Stimulated activated CD4-positive, alpha-beta T cell treated with anti-CD3 and anti-CD28 coated beads, TNF-alpha, amount 100 ng/mL, for 48 hours (primary cell): Measurements from ENCODE around the gene STRA8.

Experiments
- DNase-seq, 3 donors: peaks; one replicate each; pipeline ENCODE4 v3.0.0-alpha.2; 2020; ENCODE audit warnings: low read depth in 3 of 3

STRA8 gene, protein sequence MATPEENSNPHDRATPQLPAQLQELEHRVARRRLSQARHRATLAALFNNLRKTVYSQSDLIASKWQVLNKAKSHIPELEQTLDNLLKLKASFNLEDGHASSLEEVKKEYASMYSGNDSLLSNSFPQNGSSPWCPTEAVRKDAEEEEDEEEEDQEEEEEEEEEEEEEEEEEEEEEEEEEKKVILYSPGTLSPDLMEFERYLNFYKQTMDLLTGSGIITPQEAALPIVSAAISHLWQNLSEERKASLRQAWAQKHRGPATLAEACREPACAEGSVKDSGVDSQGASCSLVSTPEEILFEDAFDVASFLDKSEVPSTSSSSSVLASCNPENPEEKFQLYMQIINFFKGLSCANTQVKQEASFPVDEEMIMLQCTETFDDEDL

DNA sequence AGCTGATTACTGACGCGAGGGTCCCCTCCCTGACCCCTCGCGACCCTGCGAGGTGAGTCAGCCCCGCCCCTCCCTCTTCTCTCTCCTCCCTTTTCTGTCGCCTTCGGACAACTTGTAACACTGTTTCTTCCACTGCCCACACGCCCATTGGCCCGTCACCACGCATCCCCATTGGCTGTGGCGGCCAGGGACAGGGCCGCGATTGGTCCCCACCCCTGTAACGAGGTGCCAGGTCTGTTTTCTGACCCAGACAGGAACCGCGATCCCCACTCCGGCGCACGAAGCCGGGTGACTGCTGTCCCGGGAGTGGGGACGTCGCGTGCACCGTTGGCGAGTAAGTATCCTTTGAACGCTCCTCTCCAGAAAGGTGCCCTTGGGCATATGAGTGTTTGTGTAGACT lies at the start of gene STRA8:
STRA8 (plus strand) TSS at position 269 of the 400 bp plus-strand sequence. CDS start 6,687 bp downstream, outside the sequence.
- DNase-seq = no peak

DNA sequence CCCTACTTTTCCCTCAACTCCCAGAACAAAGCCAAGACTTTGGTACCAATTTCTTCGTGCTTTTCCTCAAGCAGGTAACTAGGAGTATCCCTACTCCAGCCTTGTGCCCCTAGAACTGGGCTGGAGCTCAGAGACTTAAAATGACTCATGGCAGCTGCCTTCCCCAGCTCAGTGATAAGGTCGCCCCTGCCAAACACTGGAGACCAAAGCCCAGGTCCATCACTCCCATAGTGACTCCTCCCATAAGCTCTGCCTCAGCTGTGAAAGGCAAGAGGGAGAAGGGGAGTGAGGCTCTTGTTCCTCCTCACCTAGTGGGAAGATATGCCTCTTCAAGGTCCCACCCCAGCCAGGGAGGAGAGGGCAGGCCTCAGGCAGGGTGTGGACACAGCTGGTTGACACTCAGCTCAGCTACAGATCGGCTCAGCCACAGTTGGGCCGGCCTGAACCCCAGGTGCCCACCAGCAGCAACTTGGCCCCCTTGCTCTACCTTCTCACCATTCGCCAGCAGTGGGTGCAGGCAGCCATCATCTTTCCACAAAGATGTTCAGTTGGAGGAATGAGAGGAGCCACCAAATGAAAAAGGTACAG lies 49.3 kb upstream of the STRA8 start:
- no peak for DNase-seq

DNA sequence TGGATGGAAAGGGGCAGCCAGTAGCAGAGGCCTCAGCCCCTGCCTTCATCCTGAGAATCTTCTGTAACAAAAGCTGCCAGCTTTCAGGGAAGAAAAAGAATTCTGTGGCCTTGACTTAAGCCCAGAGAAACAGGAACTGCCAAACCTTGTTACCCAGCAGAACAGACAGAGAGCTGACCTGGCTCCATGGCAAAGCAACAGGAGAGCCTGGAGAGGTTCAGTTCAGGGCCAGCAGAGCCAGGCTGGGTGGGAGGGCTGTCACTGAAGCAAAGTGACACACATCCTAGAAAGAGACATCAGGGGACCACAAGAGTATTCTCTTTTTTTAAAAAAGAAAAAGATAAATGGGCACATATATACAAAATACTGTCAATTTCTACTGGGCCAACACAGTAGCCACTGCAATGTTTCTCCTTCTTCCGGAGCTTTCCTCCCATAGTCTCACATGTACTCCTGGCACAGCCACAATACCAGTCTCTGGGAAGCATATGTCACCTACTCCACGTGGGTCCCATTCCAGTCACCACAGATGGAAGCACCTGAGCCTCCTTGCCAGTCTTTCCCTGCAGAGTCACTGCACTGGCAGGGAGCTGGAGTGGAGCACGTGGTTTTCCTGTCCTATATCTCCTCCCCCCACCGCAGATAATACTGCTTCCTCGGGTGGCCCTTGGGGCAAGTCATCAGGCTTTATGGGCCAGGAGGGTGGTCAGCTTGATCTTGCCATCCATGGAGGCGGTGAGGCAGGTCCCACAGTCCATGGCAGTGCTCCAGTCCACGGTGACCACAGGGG lies 48.0 kb upstream of the STRA8 start:
- no peak for DNase-seq

DNA sequence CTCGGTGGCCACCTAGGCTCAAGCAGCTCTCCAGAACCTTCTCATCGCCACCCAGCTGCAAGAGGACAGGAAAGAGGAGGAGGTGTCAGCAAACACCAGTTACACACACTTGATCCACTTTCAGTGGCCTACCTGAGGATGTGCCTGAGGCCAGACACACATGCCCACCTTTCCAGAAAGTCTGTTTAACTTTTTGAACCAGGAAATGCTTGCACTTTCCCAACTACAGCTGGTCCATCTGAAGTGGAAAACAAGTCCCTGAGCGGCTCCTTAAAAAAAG lies 47.4 kb upstream of the STRA8 start:
- DNase-seq = no peak

DNA sequence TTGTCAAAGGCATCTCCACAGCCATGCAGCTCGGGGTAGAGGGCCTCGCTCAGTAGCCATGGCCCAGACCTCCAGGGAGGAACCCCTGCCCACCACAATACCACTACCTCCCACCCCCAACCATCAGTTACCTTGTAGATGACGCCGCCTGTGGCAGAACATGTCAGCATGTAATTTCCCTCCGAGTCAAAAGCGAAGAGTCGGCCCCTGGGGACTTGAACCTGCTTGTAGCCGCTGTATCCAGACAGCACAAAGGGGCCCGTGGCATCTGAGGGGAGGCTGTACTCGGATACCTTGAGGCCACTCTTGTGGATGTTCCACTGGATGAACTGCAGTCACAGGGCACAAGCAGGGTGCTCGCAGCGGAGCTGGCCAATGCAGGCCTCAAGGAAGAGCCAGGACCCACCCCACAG lies 46.8 kb upstream of the STRA8 start:
- DNase-seq = no peak

DNA sequence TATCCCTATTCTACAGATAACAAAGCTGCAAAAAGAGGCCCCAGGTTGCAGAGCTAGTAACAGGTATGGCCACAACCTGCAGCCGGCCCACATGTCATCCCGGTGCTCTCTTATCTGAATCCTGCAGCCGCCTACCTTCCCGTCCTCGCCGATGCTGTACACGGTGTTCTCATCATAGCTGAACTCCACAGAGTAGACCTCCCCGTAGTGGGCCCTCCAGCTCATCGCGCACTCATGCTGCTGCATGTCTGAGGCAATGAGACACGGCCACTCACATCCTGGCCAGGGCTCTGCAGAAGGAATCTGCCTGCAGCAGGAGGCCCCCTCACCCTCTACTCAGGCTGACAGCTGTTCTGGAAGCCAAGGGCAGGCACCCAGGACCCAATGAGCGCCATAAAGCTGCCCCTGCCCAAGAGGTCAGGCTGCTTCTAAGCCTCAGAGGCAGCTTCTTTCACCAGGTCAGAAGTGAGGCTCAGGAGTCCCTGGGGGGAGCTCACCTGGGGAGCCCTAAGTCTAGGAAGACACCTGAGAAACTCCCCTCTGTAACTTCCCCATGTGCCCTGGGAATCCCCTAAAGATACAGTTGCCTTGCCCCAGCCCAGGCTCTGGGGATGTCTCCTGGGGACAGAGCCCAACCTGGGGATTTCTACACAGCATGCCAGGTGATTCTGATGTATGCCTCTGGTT lies 45.2 kb upstream of the STRA8 start:
- DNase-seq = no peak

DNA sequence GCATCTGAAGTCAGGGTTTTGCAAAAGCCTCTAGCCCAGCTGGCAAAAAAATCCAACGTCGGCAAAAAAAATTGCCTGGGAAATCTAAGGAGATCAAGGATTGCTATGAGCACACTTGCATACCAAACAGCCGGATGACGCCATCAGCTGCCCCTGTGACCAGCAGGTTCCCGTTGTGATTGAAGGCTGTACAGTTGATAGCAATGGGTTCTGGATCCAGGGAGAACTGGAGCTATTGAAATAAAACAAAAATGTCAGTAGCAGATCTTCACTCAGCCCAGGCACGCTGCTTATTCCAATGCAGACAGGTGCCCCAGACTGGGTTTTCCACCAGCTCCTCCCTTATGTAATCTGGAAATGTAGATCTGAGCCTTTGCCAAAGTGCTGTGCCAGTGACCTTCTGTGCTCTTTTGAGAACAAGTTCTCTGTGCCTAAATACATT lies 44.4 kb upstream of the STRA8 start:
- DNase-seq = no peak

DNA sequence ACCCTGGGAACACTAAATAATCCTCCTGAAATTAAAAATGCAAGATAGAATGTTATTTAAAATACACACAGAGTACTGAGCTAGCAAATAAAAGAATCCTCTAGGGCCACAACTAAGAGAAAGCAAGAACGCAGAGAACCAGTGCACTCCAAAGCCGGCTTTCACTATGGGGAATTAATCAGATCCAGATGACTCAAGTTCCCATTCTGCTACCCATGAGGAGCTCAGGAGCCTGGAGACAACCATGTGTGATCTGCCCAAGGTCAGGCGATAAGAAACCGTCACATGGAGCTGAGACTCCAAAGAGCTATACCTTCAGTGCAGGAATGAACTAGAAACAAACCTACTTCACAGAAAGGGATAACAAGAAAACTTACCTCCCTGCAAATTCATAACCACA lies 43.7 kb upstream of the STRA8 start:
- DNase-seq = no peak

DNA sequence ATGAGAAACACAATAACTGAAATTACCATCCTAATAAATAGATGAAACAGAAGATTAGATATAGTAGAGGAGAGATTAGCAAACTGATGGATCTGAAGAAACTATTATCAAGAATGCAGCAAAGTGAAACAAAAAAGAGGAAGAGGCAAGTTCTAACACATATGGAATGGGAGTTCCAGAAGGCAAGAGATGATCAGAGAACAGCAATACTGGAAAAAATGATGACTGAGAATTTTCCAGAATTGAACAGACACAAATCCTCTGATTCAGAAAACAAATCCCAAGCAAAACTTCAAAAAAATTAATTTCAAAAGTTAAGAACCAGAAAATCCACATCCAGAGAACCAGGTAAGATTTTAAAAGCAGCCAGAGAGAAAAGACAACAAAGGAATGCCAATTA lies 42.9 kb upstream of the STRA8 start:
- DNase-seq = no peak

DNA sequence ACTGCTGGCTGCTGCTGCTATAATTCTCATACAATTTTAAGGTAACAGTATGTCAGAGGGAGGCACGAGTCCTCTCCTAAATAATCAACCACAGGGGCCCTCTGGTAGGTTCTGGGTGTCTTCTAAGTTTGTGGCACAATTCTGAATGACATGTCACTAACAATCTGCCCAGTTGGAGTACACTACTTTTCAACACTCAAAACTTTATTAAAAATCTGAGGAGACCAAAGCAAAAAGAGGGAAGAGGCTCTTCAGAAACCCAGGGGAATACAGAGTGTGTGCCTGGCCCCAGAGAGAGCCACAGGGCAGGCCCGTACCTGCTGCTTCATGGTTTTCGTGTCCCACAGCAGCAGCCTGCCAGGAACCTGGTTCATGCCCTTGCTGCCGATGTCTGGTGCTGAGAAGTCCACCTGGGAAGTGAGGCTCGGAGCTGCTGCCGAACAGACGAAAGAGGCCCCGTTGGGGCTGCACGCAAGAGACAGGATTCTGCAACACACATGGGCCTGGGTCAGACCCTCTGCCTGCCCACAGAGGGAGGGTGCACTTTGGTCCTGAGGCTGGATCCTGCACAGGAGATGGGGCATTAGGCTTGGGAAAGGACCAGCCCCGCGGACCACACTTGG lies 40.6 kb upstream of the STRA8 start:
- no peak for DNase-seq

DNA sequence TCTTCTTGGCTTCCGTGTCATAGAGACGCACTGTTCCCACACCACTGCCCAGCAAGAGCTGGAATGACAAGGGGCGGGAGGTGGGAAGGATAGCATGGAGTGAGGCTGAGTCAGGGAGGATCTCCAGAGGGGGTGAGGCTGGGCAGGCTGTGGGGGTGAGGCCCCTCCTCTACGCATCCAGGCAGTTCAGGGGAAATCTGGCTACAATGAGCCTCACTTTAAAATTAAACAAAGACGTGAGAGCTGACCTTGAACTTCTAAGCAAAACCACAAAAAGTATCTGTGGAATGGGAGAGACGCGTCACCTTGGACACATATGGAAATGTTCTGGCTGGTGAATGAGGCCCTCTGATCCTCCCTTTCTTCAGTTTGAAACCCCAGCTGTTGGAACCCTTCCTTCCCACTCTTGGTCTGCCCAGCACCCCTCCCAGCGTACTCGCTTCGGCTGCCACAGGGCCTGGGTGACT lies 40.0 kb upstream of the STRA8 start:
- DNase-seq = no peak

DNA sequence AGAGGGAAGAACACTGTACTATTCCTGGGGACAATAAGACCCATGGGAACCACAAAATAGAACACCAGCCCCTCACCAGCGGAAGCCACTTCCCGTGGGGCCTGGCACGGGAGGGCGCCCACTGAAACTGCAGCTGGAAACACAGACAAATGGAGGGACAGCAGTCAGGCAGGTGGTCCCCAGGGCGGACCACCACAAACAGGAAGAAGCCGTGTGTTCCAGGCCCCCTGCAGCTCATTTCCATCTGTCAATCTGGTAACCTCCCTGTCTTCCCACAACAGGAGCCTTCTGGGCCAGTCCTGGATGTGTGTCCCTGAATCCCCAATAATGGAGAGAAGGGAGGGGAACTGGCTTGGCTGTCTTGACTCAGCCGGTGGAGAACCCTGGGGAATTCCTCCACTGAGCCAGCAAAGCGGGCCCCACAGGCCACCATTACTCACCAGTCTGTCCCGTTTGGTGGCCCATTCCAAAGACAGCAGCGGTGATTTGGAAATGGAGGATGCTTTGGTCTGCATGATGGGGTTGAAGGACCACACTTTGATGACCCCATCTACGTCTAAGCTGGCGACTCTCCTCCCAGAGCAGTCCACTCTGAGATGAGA lies 39.0 kb upstream of the STRA8 start:
- DNase-seq = no peak

DNA sequence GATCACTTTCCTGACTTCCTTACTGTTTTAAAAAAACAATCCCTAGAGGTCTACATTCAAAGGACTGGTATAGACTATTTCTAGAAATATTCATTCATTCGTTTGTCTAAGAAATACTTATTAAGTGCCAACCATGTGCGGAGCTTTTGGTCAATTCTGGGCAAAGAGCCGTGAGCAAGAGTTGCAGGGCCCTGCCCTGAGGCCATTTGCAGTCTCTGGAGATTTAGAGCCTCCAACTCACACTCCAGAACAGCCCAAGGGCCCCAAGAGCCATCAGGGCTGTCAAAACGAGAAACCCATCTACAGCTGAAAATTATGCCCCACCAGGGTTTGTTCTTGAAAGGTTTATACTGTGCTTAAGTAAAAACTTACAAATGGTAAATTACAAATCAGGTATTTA lies 38.5 kb upstream of the STRA8 start:
- no peak for DNase-seq

DNA sequence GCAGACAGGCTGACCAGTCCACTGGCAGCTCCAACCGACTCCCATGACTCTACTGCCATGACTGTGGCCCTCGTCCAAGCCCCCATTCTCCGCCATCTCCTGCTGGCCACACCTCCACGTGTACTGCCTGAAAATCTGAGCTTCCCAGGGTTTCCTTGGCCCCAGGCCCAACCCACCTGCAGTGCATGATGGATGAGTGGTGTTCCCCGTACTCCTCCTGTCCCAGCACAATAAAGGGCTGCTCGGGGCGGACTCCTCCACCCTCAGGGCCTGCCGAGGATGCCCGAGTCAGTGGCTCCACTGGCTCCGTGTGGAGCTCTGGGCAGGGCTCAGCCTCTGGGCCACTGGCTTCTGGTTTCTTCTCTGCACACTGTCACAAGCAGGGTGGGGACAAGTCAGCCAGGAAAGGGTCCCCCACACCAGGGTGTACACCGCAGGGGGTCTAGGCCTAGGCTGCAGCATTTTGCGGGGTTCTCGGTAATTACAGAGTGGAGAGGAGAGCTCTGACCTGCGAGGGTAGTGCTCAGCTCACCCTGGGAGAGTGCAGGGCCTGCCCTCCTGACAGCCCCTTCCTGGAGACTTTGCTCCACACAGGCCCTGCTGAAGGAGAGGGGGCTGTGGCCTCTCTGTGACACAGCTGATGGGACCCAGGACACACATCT lies 37.5 kb upstream of the STRA8 start:
- no peak for DNase-seq

DNA sequence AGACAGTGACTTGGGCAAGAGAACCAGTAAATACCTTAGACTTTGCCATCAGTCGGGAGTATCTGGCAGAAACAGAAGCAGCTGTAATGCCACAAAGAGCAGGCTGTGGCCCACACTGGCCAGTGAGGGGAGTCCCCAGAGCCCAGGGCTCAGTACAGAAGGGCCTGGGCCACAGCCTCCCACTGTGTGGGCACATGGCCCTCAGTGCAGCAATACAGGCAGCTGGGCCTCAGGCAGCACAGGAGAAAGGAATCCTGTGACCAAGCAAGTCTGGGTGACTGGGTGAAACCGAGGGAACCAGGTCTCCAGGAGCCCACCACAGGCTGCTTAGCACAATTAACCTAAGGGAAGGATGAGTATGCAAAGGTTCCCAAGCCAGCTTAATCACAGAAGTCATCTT lies 36.3 kb upstream of the STRA8 start:
- no peak for DNase-seq

DNA sequence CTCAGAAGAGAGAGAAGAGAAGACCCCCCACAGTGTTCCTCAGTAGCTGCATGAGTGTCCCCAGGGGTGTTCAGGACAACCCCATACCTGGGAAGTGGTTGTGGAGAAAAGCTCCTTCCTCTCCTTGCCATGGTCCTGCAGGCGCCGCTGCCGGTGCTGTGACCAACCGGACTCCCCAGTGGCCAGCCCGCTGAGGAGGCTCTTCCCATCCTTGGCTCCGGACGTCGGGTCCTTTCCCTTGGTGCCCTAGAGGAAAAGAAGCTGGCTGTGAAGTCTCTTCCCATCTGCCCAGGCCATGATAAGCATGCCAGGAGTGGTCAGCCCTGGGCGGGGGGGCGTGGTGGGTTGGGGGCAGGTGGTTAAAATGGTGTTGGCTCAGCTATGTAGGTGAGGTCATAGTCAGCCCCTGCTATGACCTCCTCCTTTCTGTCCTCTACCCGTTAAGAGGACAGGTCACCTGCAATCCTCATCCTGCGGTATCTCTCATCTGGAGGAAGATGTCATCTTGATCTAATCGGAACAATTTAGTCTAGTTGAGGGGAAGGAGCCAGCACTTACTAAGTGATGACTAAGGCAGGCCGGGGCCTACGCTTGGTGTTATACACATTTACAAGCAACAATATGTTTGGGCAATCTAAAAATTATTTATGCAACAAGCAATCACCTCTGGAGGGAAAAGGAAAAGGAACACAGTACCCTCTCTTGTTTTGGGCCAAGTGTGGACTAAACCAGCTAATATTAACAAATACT lies 35.6 kb upstream of the STRA8 start:
- no peak for DNase-seq

DNA sequence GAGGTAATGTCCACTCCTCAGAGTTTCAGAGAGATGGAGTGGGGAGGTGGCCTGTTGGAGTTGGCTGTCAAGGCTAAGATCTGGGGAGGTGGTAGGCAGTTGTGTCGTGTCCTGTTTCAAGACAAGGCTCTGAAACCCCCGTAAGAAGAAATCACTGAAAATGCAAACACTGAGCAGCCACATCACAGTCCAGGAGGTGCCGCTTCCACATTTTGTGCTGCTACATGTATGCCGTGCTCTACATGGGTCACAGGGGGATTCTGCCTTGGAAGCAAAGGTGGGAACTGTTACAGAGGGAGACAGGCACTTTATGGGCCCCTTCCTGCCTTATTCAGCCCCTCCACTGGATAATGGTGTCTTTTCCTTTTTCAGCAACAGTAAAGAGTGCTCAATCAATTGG lies 34.2 kb upstream of the STRA8 start:
- DNase-seq = no peak

DNA sequence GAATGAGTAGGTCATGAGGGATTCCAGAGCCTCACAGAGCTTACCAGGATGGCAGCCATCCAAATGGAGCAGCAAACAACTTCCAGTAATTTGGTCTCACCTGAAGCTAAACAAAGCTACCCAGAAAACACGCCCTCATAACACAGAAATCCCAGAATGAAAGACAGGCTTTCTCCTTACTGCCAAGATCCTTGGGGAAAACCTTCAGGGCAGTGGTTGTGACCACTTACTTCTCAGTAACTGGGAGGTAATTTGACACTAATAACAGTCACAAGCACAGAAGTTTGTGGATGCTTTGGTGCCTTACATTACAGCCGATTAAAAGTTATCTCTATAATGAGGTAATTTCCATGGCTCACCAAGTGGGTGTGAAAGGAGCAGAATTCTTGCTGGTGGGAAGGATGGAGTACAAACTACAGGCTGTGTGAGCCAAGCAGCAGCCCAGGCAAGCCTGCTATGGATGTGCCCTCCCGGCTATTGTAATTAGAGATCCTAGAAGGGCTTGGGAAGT lies 32.8 kb upstream of the STRA8 start:
- no peak for DNase-seq

DNA sequence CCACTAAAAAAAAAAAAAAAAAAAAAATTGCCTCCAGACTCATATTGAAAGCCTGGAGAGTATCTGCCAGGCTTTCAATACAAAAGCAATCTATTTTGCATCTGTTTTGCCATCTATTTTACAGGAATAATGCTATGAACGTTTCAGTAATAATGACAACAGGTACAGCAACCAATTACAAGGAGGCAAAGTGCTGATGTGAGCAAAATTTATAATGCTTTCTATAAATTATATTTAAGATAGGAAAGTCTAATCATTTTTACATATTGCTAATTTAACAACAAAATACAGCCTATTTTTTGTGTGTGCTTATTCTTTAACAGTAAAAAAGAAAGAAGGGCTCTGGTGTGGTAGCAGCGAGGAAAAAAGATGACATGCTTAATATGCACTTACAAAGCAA lies 32.3 kb upstream of the STRA8 start:
- no peak for DNase-seq

DNA sequence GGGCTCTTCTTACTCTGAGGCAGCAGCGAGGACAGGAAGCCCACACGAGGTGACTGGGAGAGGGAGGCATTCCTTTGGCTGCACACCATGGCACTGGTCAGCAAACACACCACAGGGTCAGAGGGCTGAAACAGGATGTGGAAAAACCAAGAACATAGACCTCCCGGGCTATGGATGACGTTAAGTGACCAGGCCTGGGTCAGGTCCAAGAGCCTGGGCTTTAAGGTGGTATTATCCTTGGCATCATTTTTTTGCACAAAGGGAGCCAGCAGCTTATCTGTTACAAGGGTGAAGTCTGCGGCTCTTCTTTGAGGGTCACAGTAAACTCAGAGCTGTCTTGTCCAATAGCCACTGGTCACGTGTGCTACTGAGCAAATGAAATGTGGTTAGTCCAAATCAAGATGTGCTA lies 29.3 kb upstream of the STRA8 start:
- no peak for DNase-seq
